IPS-20b (cell line): Measurements from ENCODE around the gene ANKRD1.

ENCODE experiments used
- H3K27ac ChIP-seq: one replicate; pipeline ENCODE4 v1.5.1; 2013; ENCODE audit warnings: low read length
- H3K27me3 ChIP-seq: 2 replicates; pipeline ENCODE4 v1.6.1; 2013; ENCODE audit warnings: mild to moderate bottlenecking, low read length, inconsistent platforms; ENCODE audit not compliant: insufficient read depth
- H3K36me3 ChIP-seq: 2 replicates; pipeline ENCODE4 v1.6.1; 2013; ENCODE audit warnings: low read depth, mild to moderate bottlenecking, inconsistent platforms, low read length, moderate library complexity; ENCODE audit not compliant: insufficient read depth
- H3K4me1 ChIP-seq: 2 replicates; pipeline ENCODE4 v1.6.1; 2013; ENCODE audit warnings: mild to moderate bottlenecking, control low read depth, inconsistent platforms, low read length, moderate library complexity; ENCODE audit not compliant: insufficient read depth
- H3K4me3 ChIP-seq: 2 replicates; pipeline ENCODE4 v1.5.1; 2013; ENCODE audit warnings: mild to moderate bottlenecking, low read length, inconsistent platforms
- H3K9ac ChIP-seq: 2 replicates; pipeline ENCODE4 v1.6.1; 2013; ENCODE audit warnings: low read depth, mild to moderate bottlenecking, inconsistent platforms, low read length, moderate library complexity
- H3K9me3 ChIP-seq: 2 replicates; pipeline ENCODE4 v1.6.1; 2013; ENCODE audit warnings: mild to moderate bottlenecking, low read depth, low read length, inconsistent platforms; ENCODE audit not compliant: insufficient read depth

The ANKRD1 gene

GRCh38 chr10:90871279-90871765, 49.6 kb downstream of the ANKRD1 start:
- Histone ChIP-seq H3K27ac (no peak overlapping the region), H3K9me3 (peaks cover 5% of the 10 kb centered on the region; the same call in 1 of the 2 replicates), H3K27me3 (no peaks in the 10 kb centered on the region), H3K4me1 (peaks cover 3% of the 10 kb centered on the region; the same call in 1 of the 2 replicates), H3K9ac (peak overlapping the region; percentile 94; the same call in 1 of the 2 replicates), H3K4me3 (peak overlapping the region; percentile 86), H3K36me3 (peaks cover 11% of the 10 kb centered on the region)

- no peak overlapping the region for H3K4me3 ChIP-seq
- H3K27ac ChIP-seq, result no peak overlapping the region
- no peaks in the 10 kb centered on the region for H3K27me3 ChIP-seq
- peaks cover 5% of the 10 kb centered on the region; the same call in 1 of the 2 replicates for H3K9me3 ChIP-seq
- peaks cover 3% of the 10 kb centered on the region; the same call in 1 of the 2 replicates for H3K4me1 ChIP-seq
- H3K36me3 ChIP-seq, result no peaks in the 10 kb centered on the region
- H3K9ac ChIP-seq, result no peak overlapping the region
Observed at GRCh38 chr10:90866050-90866598, 54.8 kb downstream of the ANKRD1 start.

GRCh38 chr10:90865401-90865800, 55.5 kb downstream of the ANKRD1 start:
- Histone ChIP-seq H3K27me3 (no peaks in the 10 kb centered on the region), H3K4me3 (no peak overlapping the region), H3K9ac (no peak overlapping the region), H3K4me1 (peaks cover 3% of the 10 kb centered on the region; the same call in 1 of the 2 replicates), H3K36me3 (no peaks in the 10 kb centered on the region), H3K27ac (no peak overlapping the region), H3K9me3 (peaks cover 5% of the 10 kb centered on the region; the same call in 1 of the 2 replicates)

- Histone ChIP-seq H3K4me3 (no peak overlapping the region), H3K4me1 (peaks cover 3% of the 10 kb centered on the region; the same call in 1 of the 2 replicates)
Observed at GRCh38 chr10:90862908-90863514, 57.9 kb downstream of the ANKRD1 start.

More at GRCh38 chr10:90862908-90863514, 57.9 kb downstream of the ANKRD1 start:
- Histone ChIP-seq H3K27me3 (peaks cover 15% of the 10 kb centered on the region), H3K9me3 (no peaks in the 10 kb centered on the region), H3K36me3 (no peaks in the 10 kb centered on the region), H3K27ac (no peak overlapping the region), H3K9ac (no peak overlapping the region)
